CD14-positive monocyte (primary cell): ENCODE results near the gene AP3D1. TPM values are rescaled to one million over a fixed set of nuclear protein-coding genes. Genes with fewer than 3 reads are reported as not detected.

Source experiments
- DNase-seq, 3 donors: peaks; one replicate each; pipeline ENCODE4 v3.0.0-alpha.2; 2011 to 2022
- H2AFZ ChIP-seq: 2 replicates; pipeline ENCODE4 v1.6.0; 2012; ENCODE audit warnings: mild to moderate bottlenecking, low read depth, low read length, inconsistent platforms; ENCODE audit not compliant: insufficient read depth, poor library complexity, severe bottlenecking
- H3K27ac ChIP-seq, 2 donors: 1 replicate in 1 of 2; 2 replicates in 1 of 2; pipeline ENCODE4 v1.5.1; 2012 to 2013; ENCODE audit warnings: low read length in 2 of 2, control low read depth in 1 of 2, inconsistent platforms in 1 of 2, low read depth in 1 of 2, mild to moderate bottlenecking in 1 of 2
- H3K27me3 ChIP-seq, 2 donors: one replicate each; pipeline versions ENCODE4 v1.6.0 to v1.6.1; 2011 to 2013; ENCODE audit warnings: low read length in 2 of 2; ENCODE audit not compliant: control insufficient read depth in 2 of 2, insufficient read depth in 2 of 2
- H3K36me3 ChIP-seq, 2 donors: replicated peaks in 1 of 2; 1 replicate in 1 of 2; 2 replicates in 1 of 2; pipeline versions ENCODE4 v1.5.1 to v1.6.1; 2012 to 2013; ENCODE audit warnings: low read length in 2 of 2, control low read depth in 1 of 2, inconsistent platforms in 1 of 2, mild to moderate bottlenecking in 1 of 2; ENCODE audit not compliant: insufficient read depth in 2 of 2, control insufficient read depth in 1 of 2
- H3K4me1 ChIP-seq, 2 donors: 1 replicate in 1 of 2; 2 replicates in 1 of 2; pipeline versions ENCODE4 v1.5.1 to v1.6.1; 2012 to 2013; ENCODE audit warnings: low read length in 2 of 2, control low read depth in 1 of 2, inconsistent platforms in 1 of 2, mild to moderate bottlenecking in 1 of 2, moderate library complexity in 1 of 2; ENCODE audit not compliant: insufficient read depth in 2 of 2, control insufficient read depth in 1 of 2
- H3K4me2 ChIP-seq: replicated peaks from 2 replicates; pipeline ENCODE3; 2012; ENCODE audit warnings: low read length, moderate library complexity, mild to moderate bottlenecking; ENCODE audit not compliant: poor library complexity, severe bottlenecking; ENCODE audit errors: extremely low read depth
- H3K4me3 ChIP-seq, 3 experiments: fragments of 200-600 bp in 1 of 3; sonication (generic) in 1 of 3; replicated peaks in 1 of 3; 1 replicate in 2 of 3; 2 replicates in 1 of 3; pipeline ENCODE4 v1.5.1; 2011 to 2013; ENCODE audit warnings: low read length in 3 of 3, mild to moderate bottlenecking in 3 of 3, control low read depth in 2 of 3, low read depth in 2 of 3, inconsistent platforms in 1 of 3, moderate library complexity in 1 of 3
- H3K79me2 ChIP-seq: 2 replicates; pipeline ENCODE4 v1.6.0; 2012; ENCODE audit warnings: mild to moderate bottlenecking, control low read depth, inconsistent platforms, low read length, moderate library complexity; ENCODE audit not compliant: insufficient read depth
- H3K9ac ChIP-seq: 2 replicates; pipeline ENCODE4 v1.6.0; 2017; ENCODE audit warnings: low read length, mild to moderate bottlenecking; ENCODE audit not compliant: insufficient read depth, poor library complexity, severe bottlenecking
- H3K9me3 ChIP-seq, 2 donors: replicated peaks in 1 of 2; 1 replicate in 1 of 2; 2 replicates in 1 of 2; pipeline versions ENCODE4 v1.5.1 to v1.6.1; 2012 to 2013; ENCODE audit warnings: low read length in 2 of 2, control low read depth in 1 of 2; ENCODE audit not compliant: control insufficient read depth in 1 of 2, insufficient read depth in 1 of 2
- H4K20me1 ChIP-seq: 2 replicates; pipeline ENCODE4 v1.6.0; 2012; ENCODE audit warnings: mild to moderate bottlenecking, low read length, control low read depth, moderate library complexity; ENCODE audit not compliant: insufficient read depth
- H3K27ac Mint-ChIP-seq, 7 donors: one replicate each; pipeline ENCODE4 v1.8.0; 2020; ENCODE audit warnings: mild to moderate bottlenecking in 7 of 7, mixed read lengths in 7 of 7, moderate library complexity in 6 of 7, inconsistent platforms in 2 of 7
- H3K27me3 Mint-ChIP-seq, 3 donors: one replicate each; pipeline ENCODE4 v1.8.0; 2021 to 2022; ENCODE audit warnings: low read depth in 3 of 3, mild to moderate bottlenecking in 3 of 3, mixed read lengths in 3 of 3, moderate library complexity in 3 of 3, inconsistent platforms in 1 of 3
- H3K36me3 Mint-ChIP-seq, 2 donors: one replicate each; pipeline ENCODE4 v1.8.0; 2020; ENCODE audit warnings: mixed read lengths in 2 of 2, inconsistent platforms in 1 of 2, mild to moderate bottlenecking in 1 of 2
- H3K4me1 Mint-ChIP-seq: one replicate; pipeline ENCODE4 v1.8.0; 2020; ENCODE audit warnings: mild to moderate bottlenecking, mixed read lengths
- H3K4me3 Mint-ChIP-seq, 2 donors: one replicate each; pipeline ENCODE4 v1.8.0; 2020; ENCODE audit warnings: mild to moderate bottlenecking in 2 of 2, mixed read lengths in 2 of 2, moderate library complexity in 1 of 2
- H3K9me3 Mint-ChIP-seq, 7 donors: one replicate each; pipeline ENCODE4 v1.8.0; 2020 to 2022; ENCODE audit warnings: mixed read lengths in 7 of 7, mild to moderate bottlenecking in 6 of 7, moderate library complexity in 6 of 7, inconsistent platforms in 2 of 7
- WGBS: methylation state at CpG from one replicate; pipeline ENCODE4 v1.1.5; 2013; ENCODE audit warnings: missing lambda C conversion rate; ENCODE audit not compliant: insufficient coverage; 5-methylcytosine and 5-hydroxymethylcytosine counted together
- intact Hi-C, 2 donors: fragments of 100-400 bp; cut with micrococcal nuclease; formaldehyde crosslinking; loops; one replicate each; pipeline versions ENCODE4 v1.15.0 to v1.15.1; 2023
- polyA plus RNA-seq, 3 donors: library from polyadenylated mRNA; depleted of rRNA in 1 of 3; unstranded in 2 of 3; stranded (reverse) in 1 of 3; fragments of 300-500 nt in 2 of 3; fragments of >200 nt in 1 of 3; fragmentation: Illumina TruSeq in 2 of 3; gene quantifications; 1 replicate in 2 of 3; 2 replicates in 1 of 3; pipeline ENCODE4 v1.2.3, GENCODE V29; 2012 to 2021
- TF ChIP-seq, protein P1 (sequence below): fragments of 200-600 bp; IDR thresholded peaks from one replicate; pipeline ENCODE4 v1.8.0; 2022; ENCODE audit warnings: antibody characterized with exemption, mild to moderate bottlenecking

AP3D1 gene
- polyA plus RNA-seq, 3 donors, result 9.6 to 105 (median 12.4) TPM

- Histone ChIP-seq H3K27ac (no peak overlapping the region), H4K20me1 (no peaks in the 10 kb centered on the region), H3K4me1 (peaks cover 7 to 8% of the 10 kb centered on the region in 2 donors), H3K9me3 (no peaks in the 10 kb centered on the region), H3K4me2 (no peak overlapping the region), H3K79me2 (no peaks in the 10 kb centered on the region), H3K27me3 (no peaks in the 10 kb centered on the region), H2AFZ (no peak overlapping the region), H3K9ac (no peak overlapping the region), H3K4me3 (no peak overlapping the region), H3K36me3 (no peaks in the 10 kb centered on the region)
- intact Hi-C loops, result loop anchor here in 1 of 2 donors (2.0 kb wide), 1 partner anchor 113 kb away; no protein-coding TSS in a partner anchor
- Mint-ChIP-seq H3K9me3 (no peaks in the 10 kb centered on the region), H3K4me3 (no peak overlapping the region), H3K4me1 (peaks cover 12% of the 10 kb centered on the region), H3K27me3 (peaks cover 1 to 3% (median 2%) of the 10 kb centered on the region in 3 donors), H3K36me3 (no peaks in the 10 kb centered on the region), H3K27ac (no peak overlapping the region)
- TF ChIP-seq, protein P1, sequence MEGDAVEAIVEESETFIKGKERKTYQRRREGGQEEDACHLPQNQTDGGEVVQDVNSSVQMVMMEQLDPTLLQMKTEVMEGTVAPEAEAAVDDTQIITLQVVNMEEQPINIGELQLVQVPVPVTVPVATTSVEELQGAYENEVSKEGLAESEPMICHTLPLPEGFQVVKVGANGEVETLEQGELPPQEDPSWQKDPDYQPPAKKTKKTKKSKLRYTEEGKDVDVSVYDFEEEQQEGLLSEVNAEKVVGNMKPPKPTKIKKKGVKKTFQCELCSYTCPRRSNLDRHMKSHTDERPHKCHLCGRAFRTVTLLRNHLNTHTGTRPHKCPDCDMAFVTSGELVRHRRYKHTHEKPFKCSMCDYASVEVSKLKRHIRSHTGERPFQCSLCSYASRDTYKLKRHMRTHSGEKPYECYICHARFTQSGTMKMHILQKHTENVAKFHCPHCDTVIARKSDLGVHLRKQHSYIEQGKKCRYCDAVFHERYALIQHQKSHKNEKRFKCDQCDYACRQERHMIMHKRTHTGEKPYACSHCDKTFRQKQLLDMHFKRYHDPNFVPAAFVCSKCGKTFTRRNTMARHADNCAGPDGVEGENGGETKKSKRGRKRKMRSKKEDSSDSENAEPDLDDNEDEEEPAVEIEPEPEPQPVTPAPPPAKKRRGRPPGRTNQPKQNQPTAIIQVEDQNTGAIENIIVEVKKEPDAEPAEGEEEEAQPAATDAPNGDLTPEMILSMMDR, result no peak
- 100% methylated on average over 1 of the region's 2 CpGs for WGBS
- DNase-seq, result no peak
Observed at GRCh38 chr19:2157452-2157851, 6.1 kb upstream of the AP3D1 start.

- DNase-seq, result no peak
- Mint-ChIP-seq H3K9me3 (no peaks in the 10 kb centered on the region), H3K4me1 (peaks cover 26% of the 10 kb centered on the region), H3K4me3 (no peak overlapping the region), H3K27me3 (peaks cover 1 to 3% (median 2%) of the 10 kb centered on the region in 3 donors), H3K27ac (peak overlapping the region in 3 of 7 donors; percentile 18 to 45 (median 36)), H3K36me3 (peaks cover 0 to 1% of the 10 kb centered on the region in 2 donors)
- Histone ChIP-seq H3K27me3 (no peaks in the 10 kb centered on the region), H3K79me2 (peaks cover 16% of the 10 kb centered on the region), H3K4me1 (peaks cover 26 to 27% of the 10 kb centered on the region in 2 donors), H3K9ac (no peak overlapping the region), H3K27ac (no peak overlapping the region), H2AFZ (no peak overlapping the region), H3K4me2 (no peak overlapping the region), H3K36me3 (no peaks in the 10 kb centered on the region), H4K20me1 (peaks cover 15% of the 10 kb centered on the region), H3K9me3 (no peaks in the 10 kb centered on the region), H3K4me3 (no peak overlapping the region)
- 96% methylated on average over 8 of the region's 10 CpGs for WGBS
- TF ChIP-seq, protein P1, result no peak
- intact Hi-C loops, result loop anchor here (5.0 kb wide), 4 partner anchors 33 to 163 kb away; partner anchors contain the start of genes PLEKHJ1 (in 2 of the 2), SF3A2 (in 2 of the 2), IZUMO4 (in 1 of the 2) and MOB3A (in 1 of the 2)
Observed at GRCh38 chr19:2154587-2155075, 3.3 kb upstream of the AP3D1 start.
